ENCODE data around the gene TRIM7. TPM values are rescaled to one million over a fixed set of nuclear protein-coding genes. Genes with fewer than 3 reads are reported as not detected.

Gene TRIM7
- total and polyA plus RNA-seq, 2 donors (not counting 1 experiment from before 2014, with no cell fraction given), result 4.7 to 7.3 TPM

- Histone ChIP-seq H3K9ac (ENCODE audit: insufficient read depth, low read length) (no peak overlapping the region), H3K4me2 (ENCODE audit: extremely low read depth, insufficient read depth, low read length) (no peak overlapping the region), H3K4me1 (ENCODE audit: control insufficient read depth, extremely low read depth, insufficient read depth, low read length) (peaks cover 4% of the 10 kb centered on the region), H3K36me3 (ENCODE audit: control insufficient read depth, insufficient read depth, low read length) (no peaks in the 10 kb centered on the region), H4K20me1 (ENCODE audit: control insufficient read depth, extremely low read depth, insufficient read depth, low read length) (no peaks in the 10 kb centered on the region), H3K9me3 (ENCODE audit: control insufficient read depth, insufficient read depth, low read depth, low read length) (no peaks in the 10 kb centered on the region), H3K4me3 (replicated peaks in 1 of 4; ENCODE audit: control extremely low read depth in 1 of 4, insufficient read depth in 1 of 4, low read depth in 3 of 4, low read length in 4 of 4) (no peak overlapping the region), H3K79me2 (ENCODE audit: control insufficient read depth, insufficient read depth, low read length) (no peaks in the 10 kb centered on the region), H3K27ac (ENCODE audit: insufficient read depth, low read length) (no peak overlapping the region), H2AFZ (ENCODE audit: low read length) (no peak overlapping the region), H3K27me3 (ENCODE audit: control insufficient read depth, insufficient read depth, low read length) (no peaks in the 10 kb centered on the region)
- no peak for TF ChIP-seq CTCF (conservative IDR thresholded peaks at IDR 0.05 in 1 of 2, IDR thresholded peaks at IDR 0.05 in 1 of 2; ENCODE audit: low read depth in 1 of 2, low read length in 2 of 2)
- TF ChIP-seq EZH2 (IDR thresholded peaks at IDR 0.05; ENCODE audit: low read length, missing control alignments), result no peak
- no peak for DNase-seq (ENCODE audit: low read depth in 2 of 2)
Measured at GRCh38 chr5:181156758-181157157, 48.2 kb downstream of the TRIM7 start.

DNA sequence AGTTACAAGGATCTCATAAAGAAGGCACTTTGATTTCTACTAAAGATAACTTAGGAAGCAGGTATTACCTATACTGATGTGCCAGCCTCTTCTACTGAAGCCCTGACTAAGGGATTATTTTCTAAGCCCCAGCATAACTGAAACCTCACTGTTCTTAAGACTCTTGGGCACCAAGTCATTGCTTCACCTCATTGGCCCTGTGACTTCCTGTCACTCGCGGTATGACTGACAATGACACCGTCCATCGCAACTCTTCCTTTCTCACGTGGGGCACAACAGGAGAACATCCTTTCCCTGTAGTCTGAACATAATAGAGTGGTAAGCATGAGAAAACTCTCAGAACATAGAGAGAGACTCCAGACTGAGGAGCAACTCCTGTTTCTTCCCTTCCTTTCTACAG is 51.2 kb downstream of the TRIM7 start:
- Histone ChIP-seq H3K27me3 (ENCODE audit: control insufficient read depth, insufficient read depth, low read length) (no peaks in the 10 kb centered on the region), H3K9ac (ENCODE audit: insufficient read depth, low read length) (no peak overlapping the region), H3K79me2 (ENCODE audit: control insufficient read depth, insufficient read depth, low read length) (no peaks in the 10 kb centered on the region), H3K4me3 (replicated peaks in 1 of 4; ENCODE audit: control extremely low read depth in 1 of 4, insufficient read depth in 1 of 4, low read depth in 3 of 4, low read length in 4 of 4) (no peak overlapping the region), H3K27ac (ENCODE audit: insufficient read depth, low read length) (no peak overlapping the region), H4K20me1 (ENCODE audit: control insufficient read depth, extremely low read depth, insufficient read depth, low read length) (no peaks in the 10 kb centered on the region), H3K4me1 (ENCODE audit: control insufficient read depth, extremely low read depth, insufficient read depth, low read length) (no peaks in the 10 kb centered on the region), H3K36me3 (ENCODE audit: control insufficient read depth, insufficient read depth, low read length) (no peaks in the 10 kb centered on the region), H3K4me2 (ENCODE audit: extremely low read depth, insufficient read depth, low read length) (no peak overlapping the region), H2AFZ (ENCODE audit: low read length) (no peak overlapping the region), H3K9me3 (ENCODE audit: control insufficient read depth, insufficient read depth, low read depth, low read length) (no peaks in the 10 kb centered on the region)
- TF ChIP-seq CTCF (conservative IDR thresholded peaks at IDR 0.05 in 1 of 2, IDR thresholded peaks at IDR 0.05 in 1 of 2; ENCODE audit: low read depth in 1 of 2, low read length in 2 of 2) (no peak), EZH2 (IDR thresholded peaks at IDR 0.05; ENCODE audit: low read length, missing control alignments) (no peak)
- no peak for DNase-seq (ENCODE audit: low read depth in 2 of 2)

DNA sequence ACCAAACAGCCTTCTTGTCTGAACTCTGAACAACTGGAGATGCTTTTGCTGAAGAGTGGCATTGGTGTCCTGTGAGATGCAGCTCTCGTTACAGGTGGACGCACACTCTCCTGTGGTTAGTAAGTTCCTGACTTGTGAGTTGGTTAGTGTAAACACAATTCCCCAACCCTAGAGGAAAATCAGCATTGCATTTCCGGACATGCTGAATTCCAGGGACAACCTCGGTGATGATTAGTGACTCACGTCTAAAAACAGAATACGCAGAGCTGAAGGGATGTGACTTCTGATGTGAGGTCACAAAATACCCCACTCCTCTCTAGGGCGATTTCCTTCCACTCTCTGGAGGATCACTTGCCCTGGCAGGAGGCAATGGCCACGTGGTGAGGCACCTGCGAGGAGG is 52.6 kb downstream of the TRIM7 start:
- Histone ChIP-seq H3K36me3 (ENCODE audit: control insufficient read depth, insufficient read depth, low read length) (no peaks in the 10 kb centered on the region), H3K79me2 (ENCODE audit: control insufficient read depth, insufficient read depth, low read length) (no peaks in the 10 kb centered on the region), H3K27me3 (ENCODE audit: control insufficient read depth, insufficient read depth, low read length) (no peaks in the 10 kb centered on the region), H4K20me1 (ENCODE audit: control insufficient read depth, extremely low read depth, insufficient read depth, low read length) (no peaks in the 10 kb centered on the region), H3K4me1 (ENCODE audit: control insufficient read depth, extremely low read depth, insufficient read depth, low read length) (no peaks in the 10 kb centered on the region), H3K4me3 (replicated peaks in 1 of 4; ENCODE audit: control extremely low read depth in 1 of 4, insufficient read depth in 1 of 4, low read depth in 3 of 4, low read length in 4 of 4) (no peak overlapping the region), H3K27ac (ENCODE audit: insufficient read depth, low read length) (no peak overlapping the region), H3K4me2 (ENCODE audit: extremely low read depth, insufficient read depth, low read length) (no peak overlapping the region), H3K9ac (ENCODE audit: insufficient read depth, low read length) (no peak overlapping the region), H3K9me3 (ENCODE audit: control insufficient read depth, insufficient read depth, low read depth, low read length) (no peaks in the 10 kb centered on the region), H2AFZ (ENCODE audit: low read length) (no peak overlapping the region)
- DNase-seq (ENCODE audit: low read depth in 2 of 2), result peak in 1 of 2 donors; percentile 33
- TF ChIP-seq CTCF (conservative IDR thresholded peaks at IDR 0.05 in 1 of 2, IDR thresholded peaks at IDR 0.05 in 1 of 2; ENCODE audit: low read depth in 1 of 2, low read length in 2 of 2), result no peak
- TF ChIP-seq EZH2 (IDR thresholded peaks at IDR 0.05; ENCODE audit: low read length, missing control alignments), result no peak

All from fibroblast of lung (primary cell).